HEK293 (cell line): Measurements from ENCODE around the gene TCEA3.

Source experiments
- CTCF ChIA-PET: fragments of 350-600 bp; formaldehyde crosslinking; extraction: SDS; loops from one replicate; lab custom pipeline; 2021; ENCODE audit warnings: antibody characterized with exemption; lab: Yijun Ruan, JAX
- POLR2A ChIA-PET: fragments of 300-600 bp; formaldehyde crosslinking; extraction: SDS; loops from one replicate; lab custom pipeline; 2020; ENCODE audit warnings: antibody characterized with exemption, inconsistent platforms; lab: Yijun Ruan, JAX
- H3K27ac ChIP-seq: fragments of 200-500 bp; sonication (Bioruptor generic); 2 replicates; pipeline ENCODE4 v1.5.1; 2014; ENCODE audit warnings: low read depth, low read length, control low read depth, inconsistent platforms; ENCODE audit errors: extremely low read depth
- H3K36me3 ChIP-seq, 2 experiments: fragments of 200-500 bp in 1 of 2; sonication (Bioruptor generic) in 1 of 2; 1 replicate in 1 of 2; 2 replicates in 1 of 2; pipeline ENCODE4 v1.5.1; 2014 to 2017; ENCODE audit warnings: inconsistent platforms in 2 of 2, low read length in 2 of 2; ENCODE audit not compliant: control insufficient read depth in 2 of 2, insufficient read depth in 1 of 2
- H3K4me1 ChIP-seq: fragments of 200-500 bp; sonication (Bioruptor generic); 2 replicates; pipeline ENCODE4 v1.5.1; 2014; ENCODE audit warnings: mild to moderate bottlenecking, low read length, inconsistent platforms; ENCODE audit not compliant: control insufficient read depth, insufficient read depth
- H3K4me3 ChIP-seq: 2 replicates; pipeline ENCODE4 v1.5.1; 2011; ENCODE audit warnings: low read depth, mild to moderate bottlenecking, control low read depth, low read length, moderate library complexity
- H3K9me3 ChIP-seq: fragments of 200-500 bp; sonication (Bioruptor generic); 2 replicates; pipeline ENCODE4 v1.5.1; 2014; ENCODE audit warnings: low read depth, low read length, inconsistent platforms; ENCODE audit not compliant: control insufficient read depth, insufficient read depth
- GLI2 ChIP-seq: fragments of 450-650 bp; formaldehyde crosslinking; IDR thresholded peaks from 2 replicates; pipeline ENCODE4; 2017; ENCODE audit warnings: missing biosample characterization, missing genetic modification characterization, low read depth, borderline replicate concordance
- GLIS2 ChIP-seq: fragments of 450-650 bp; formaldehyde crosslinking; IDR thresholded peaks from 2 replicates; pipeline ENCODE4 v1.5.1; 2016; ENCODE audit warnings: missing biosample characterization, missing genetic modification characterization
- KLF17 ChIP-seq: fragments of 450-650 bp; formaldehyde crosslinking; IDR thresholded peaks from 2 replicates; pipeline ENCODE4 v1.5.1; 2016; ENCODE audit warnings: missing biosample characterization, missing genetic modification characterization
- ZBTB1 ChIP-seq: fragments of 450-650 bp; formaldehyde crosslinking; IDR thresholded peaks from 2 replicates; pipeline ENCODE4 v1.5.1; 2016; ENCODE audit warnings: missing biosample characterization, missing genetic modification characterization
- ZBTB26 ChIP-seq: fragments of 450-650 bp; formaldehyde crosslinking; optimal IDR thresholded peaks from 2 replicates; pipeline ENCODE3; 2016; ENCODE audit warnings: missing biosample characterization, mild to moderate bottlenecking, missing genetic modification characterization
- ZFP3 ChIP-seq: fragments of 450-650 bp; formaldehyde crosslinking; IDR thresholded peaks from 2 replicates; pipeline ENCODE4 v1.5.1; 2016; ENCODE audit warnings: low read depth, missing biosample characterization, missing genetic modification characterization
- ZNF174 ChIP-seq: fragments of 450-650 bp; formaldehyde crosslinking; IDR thresholded peaks from 2 replicates; pipeline ENCODE4 v1.5.0; 2017; ENCODE audit warnings: missing biosample characterization, mild to moderate bottlenecking, missing genetic modification characterization
- ZNF18 ChIP-seq: fragments of 450-650 bp; formaldehyde crosslinking; IDR thresholded peaks from 2 replicates; pipeline ENCODE4 v1.5.1; 2016; ENCODE audit warnings: missing biosample characterization, missing genetic modification characterization
- ZNF280D ChIP-seq: fragments of 450-650 bp; formaldehyde crosslinking; IDR thresholded peaks from 2 replicates; pipeline ENCODE4 v1.5.1; 2016; ENCODE audit warnings: missing biosample characterization, missing genetic modification characterization
- ZNF394 ChIP-seq: fragments of 450-650 bp; formaldehyde crosslinking; IDR thresholded peaks from 2 replicates; pipeline ENCODE4 v1.5.1; 2016; ENCODE audit warnings: missing biosample characterization, missing genetic modification characterization, mild to moderate bottlenecking, moderate library complexity, borderline replicate concordance
- ZNF530 ChIP-seq: fragments of 450-650 bp; formaldehyde crosslinking; IDR thresholded peaks from 2 replicates; pipeline ENCODE4 v1.5.1; 2016; ENCODE audit warnings: low read depth, missing biosample characterization, missing genetic modification characterization
- ZNF561 ChIP-seq: fragments of 450-650 bp; IDR thresholded peaks from 2 replicates; pipeline ENCODE4 v1.5.1; 2018; ENCODE audit warnings: missing biosample characterization, missing genetic modification characterization, borderline replicate concordance
- ZNF624 ChIP-seq: fragments of 450-650 bp; formaldehyde crosslinking; IDR thresholded peaks from 2 replicates; pipeline ENCODE4 v1.5.1; 2017; ENCODE audit warnings: missing biosample characterization, missing genetic modification characterization
- ZNF664 ChIP-seq: fragments of 450-650 bp; formaldehyde crosslinking; IDR thresholded peaks from 2 replicates; pipeline ENCODE4 v1.5.1; 2016; ENCODE audit warnings: missing biosample characterization, missing genetic modification characterization

Gene TCEA3

GRCh38 chr1:23448846-23449245, 24.3 kb upstream of the TCEA3 start:
- POLR2A ChIA-PET = no interaction called here
- no peak overlapping the region for H3K4me3 ChIP-seq
- H3K4me1 ChIP-seq = no peaks in the 10 kb centered on the region

GRCh38 chr1:23446661-23447310, 22.2 kb upstream of the TCEA3 start:
- CTCF ChIA-PET = interaction anchor here (2.5 kb wide), 1 partner anchor 50 kb away, joined by 11 read pairs; no protein-coding TSS in a partner anchor

More at GRCh38 chr1:23448846-23449245, 24.3 kb upstream of the TCEA3 start:
- H3K9me3 ChIP-seq = no peaks in the 10 kb centered on the region
- no peak overlapping the region for H3K27ac ChIP-seq
- CTCF ChIA-PET = no interaction called here
- no peak for TF ChIP-seq ZNF624 (tag by site-specific recombination)
- no peak for TF ChIP-seq GLIS2 (tag by site-specific recombination)
- TF ChIP-seq ZNF664 = peak; percentile 52; the same call in 1 of the 2 replicates
- TF ChIP-seq ZBTB26 (tag by site-specific recombination) = no peak
- TF ChIP-seq ZNF174 (tag by site-specific recombination) = no peak
- no peak for TF ChIP-seq ZBTB1 (tag by site-specific recombination)
- TF ChIP-seq ZNF394 (tag by site-specific recombination) = no peak
- H3K36me3 ChIP-seq = peaks cover 0 to 35% of the 10 kb centered on the region in 2 experiments; a peak in 1 of 3 replicates

More at GRCh38 chr1:23446661-23447310, 22.2 kb upstream of the TCEA3 start:
- H3K36me3 ChIP-seq = peaks cover 0 to 32% of the 10 kb centered on the region in 2 experiments; a peak in 1 of 3 replicates
- POLR2A ChIA-PET = no interaction called here
- no peak for TF ChIP-seq ZNF280D
- no peak for TF ChIP-seq KLF17 (tag by site-specific recombination)
- TF ChIP-seq GLI2 (tag by site-specific recombination) = no peak
- TF ChIP-seq ZNF18 (tag by site-specific recombination) = no peak
- TF ChIP-seq ZNF561 (tag by site-specific recombination) = no peak
- TF ChIP-seq ZNF530 (tag by site-specific recombination) = no peak
- TF ChIP-seq ZFP3 = no peak
- H3K4me1 ChIP-seq = no peaks in the 10 kb centered on the region
- no peak overlapping the region for H3K27ac ChIP-seq
- H3K4me3 ChIP-seq = no peak overlapping the region
- no peaks in the 10 kb centered on the region for H3K9me3 ChIP-seq
